Right atrium auricular region (tissue), 2 donors: ENCODE measurements around the gene UMAD1. TPM values are rescaled to one million over a fixed set of nuclear protein-coding genes. Genes with fewer than 3 reads are reported as not detected.

Experiments
- DNase-seq: peaks from one replicate; pipeline ENCODE4 v3.0.0-alpha.2; 2019; ENCODE audit warnings: low spot score
- H3K27ac ChIP-seq, 2 donors: fragments of 200-600 bp; sonication (generic); 1 replicate in 1 of 2; 2 replicates in 1 of 2; pipeline ENCODE4 v1.5.1; 2016 to 2019
- H3K27me3 ChIP-seq, 2 donors: fragments of 200-600 bp; sonication (generic); one replicate each; pipeline versions ENCODE4 v1.5.1 to v1.6.0; 2017 to 2019
- H3K36me3 ChIP-seq: fragments of 200-600 bp; sonication (generic); one replicate; pipeline ENCODE4 v1.5.1; 2016
- H3K4me1 ChIP-seq, 2 donors: fragments of 200-600 bp; sonication (generic); one replicate each; pipeline versions ENCODE4 v1.5.1 to v1.6.0; 2017 to 2019
- H3K4me3 ChIP-seq, 2 donors: fragments of 200-600 bp; sonication (generic); 1 replicate in 1 of 2; 2 replicates in 1 of 2; pipeline ENCODE4 v1.5.1; 2017 to 2019; ENCODE audit warnings: mild to moderate bottlenecking in 1 of 2, moderate library complexity in 1 of 2
- H3K9me3 ChIP-seq, 2 donors: fragments of 200-600 bp; sonication (generic); one replicate each; pipeline ENCODE4 v1.5.1; 2019
- total RNA-seq, 2 donors: library from RNA; depleted of rRNA; stranded (reverse); fragments of >200 nt; gene quantifications; one replicate each; pipeline ENCODE4 v1.1.0, GENCODE V29; 2016
- TF ChIP-seq, protein P1 (sequence below), 2 donors: fragments of 200-600 bp; sonication (generic); IDR thresholded peaks; one replicate each; pipeline ENCODE4 v1.5.1; 2019; ENCODE audit warnings: antibody characterized with exemption in 2 of 2

Gene UMAD1
- total RNA-seq, 2 donors from 2014 or later, result 9.2 to 17.7 TPM

- H3K36me3 ChIP-seq, result peaks cover 5% of the 10 kb centered on the region
- H3K9me3 ChIP-seq, result no peaks in the 10 kb centered on the region
- DNase-seq, result no peak
- no peaks in the 10 kb centered on the region for H3K27me3 ChIP-seq
- TF ChIP-seq, protein P1, sequence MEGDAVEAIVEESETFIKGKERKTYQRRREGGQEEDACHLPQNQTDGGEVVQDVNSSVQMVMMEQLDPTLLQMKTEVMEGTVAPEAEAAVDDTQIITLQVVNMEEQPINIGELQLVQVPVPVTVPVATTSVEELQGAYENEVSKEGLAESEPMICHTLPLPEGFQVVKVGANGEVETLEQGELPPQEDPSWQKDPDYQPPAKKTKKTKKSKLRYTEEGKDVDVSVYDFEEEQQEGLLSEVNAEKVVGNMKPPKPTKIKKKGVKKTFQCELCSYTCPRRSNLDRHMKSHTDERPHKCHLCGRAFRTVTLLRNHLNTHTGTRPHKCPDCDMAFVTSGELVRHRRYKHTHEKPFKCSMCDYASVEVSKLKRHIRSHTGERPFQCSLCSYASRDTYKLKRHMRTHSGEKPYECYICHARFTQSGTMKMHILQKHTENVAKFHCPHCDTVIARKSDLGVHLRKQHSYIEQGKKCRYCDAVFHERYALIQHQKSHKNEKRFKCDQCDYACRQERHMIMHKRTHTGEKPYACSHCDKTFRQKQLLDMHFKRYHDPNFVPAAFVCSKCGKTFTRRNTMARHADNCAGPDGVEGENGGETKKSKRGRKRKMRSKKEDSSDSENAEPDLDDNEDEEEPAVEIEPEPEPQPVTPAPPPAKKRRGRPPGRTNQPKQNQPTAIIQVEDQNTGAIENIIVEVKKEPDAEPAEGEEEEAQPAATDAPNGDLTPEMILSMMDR (IDR thresholded peaks at IDR 0.05), result no peak
- H3K4me3 ChIP-seq, result no peak overlapping the region
- no peaks in the 10 kb centered on the region for H3K4me1 ChIP-seq
- H3K27ac ChIP-seq, result no peak overlapping the region
Measured at GRCh38 chr7:7612519-7612918, 28.0 kb upstream of the UMAD1 start.

- H3K36me3 ChIP-seq, result no peaks in the 10 kb centered on the region
- no peak overlapping the region for H3K4me3 ChIP-seq
- no peak overlapping the region for H3K27ac ChIP-seq
- no peaks in the 10 kb centered on the region for H3K27me3 ChIP-seq
- TF ChIP-seq, protein P1 (IDR thresholded peaks at IDR 0.05), result no peak
- no peaks in the 10 kb centered on the region for H3K9me3 ChIP-seq
- no peaks in the 10 kb centered on the region for H3K4me1 ChIP-seq
- DNase-seq, result no peak
Measured at GRCh38 chr7:7613210-7613609, 27.3 kb upstream of the UMAD1 start.

DNA sequence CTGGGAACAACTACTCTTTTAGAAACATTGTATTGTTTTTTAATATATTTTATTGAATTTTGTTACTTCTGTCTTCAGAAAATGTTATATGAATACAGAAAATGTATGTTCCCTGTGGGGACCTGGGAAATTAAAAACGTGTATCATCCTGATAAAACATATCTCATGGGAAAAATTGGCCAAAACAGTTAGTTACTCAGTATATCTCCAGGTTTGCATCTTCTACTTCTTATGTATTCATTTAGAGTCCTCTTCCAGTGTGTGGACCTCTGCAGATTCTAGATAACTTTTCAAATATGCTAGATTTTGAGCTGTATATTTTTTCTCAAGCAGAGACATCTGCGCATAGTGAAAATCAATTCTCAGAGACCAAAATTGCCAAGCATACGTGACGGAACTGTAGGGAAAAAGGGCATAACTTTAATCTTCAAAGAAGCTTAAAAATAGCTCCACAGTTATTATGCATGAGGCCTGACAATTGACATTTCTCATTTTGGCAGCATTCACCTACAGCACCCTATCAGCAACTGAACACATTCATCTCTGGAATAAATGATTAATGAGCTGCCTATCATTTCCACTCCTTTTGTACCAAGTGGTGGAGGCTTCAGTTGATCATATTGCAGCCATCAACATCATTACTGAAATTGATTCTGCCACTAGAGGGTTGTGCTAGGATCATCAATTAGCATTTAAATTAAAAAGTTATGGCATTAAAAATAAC, 26.4 kb upstream of the UMAD1 start:
- DNase-seq, result no peak
- H3K4me1 ChIP-seq, result no peaks in the 10 kb centered on the region
- no peaks in the 10 kb centered on the region for H3K27me3 ChIP-seq
- no peaks in the 10 kb centered on the region for H3K36me3 ChIP-seq
- no peaks in the 10 kb centered on the region for H3K9me3 ChIP-seq
- TF ChIP-seq, protein P1 (IDR thresholded peaks at IDR 0.05), result no peak
- H3K4me3 ChIP-seq, result no peak overlapping the region
- H3K27ac ChIP-seq, result no peak overlapping the region

DNA sequence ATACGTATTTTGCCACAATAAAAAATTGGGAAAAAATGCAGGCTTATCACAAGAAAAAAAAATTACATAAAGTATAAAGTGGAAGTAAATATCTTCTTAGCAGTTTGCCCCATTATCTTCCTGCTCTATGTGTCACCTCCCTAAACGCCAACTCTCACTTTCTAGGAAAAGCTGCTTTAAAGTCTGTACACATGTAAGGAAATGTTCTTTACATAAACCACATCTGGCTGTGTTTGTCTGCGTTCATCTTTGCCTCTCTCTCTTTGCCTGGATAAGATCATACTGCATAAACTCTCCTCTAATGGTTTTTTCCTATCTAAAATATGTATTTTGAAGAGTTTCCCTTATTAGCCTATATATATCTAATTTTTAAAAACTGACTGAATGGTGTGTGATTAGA, 23.0 kb upstream of the UMAD1 start:
- no peaks in the 10 kb centered on the region for H3K27me3 ChIP-seq
- no peaks in the 10 kb centered on the region for H3K36me3 ChIP-seq
- no peak overlapping the region for H3K27ac ChIP-seq
- TF ChIP-seq, protein P1 (IDR thresholded peaks at IDR 0.05), result no peak
- DNase-seq, result no peak
- no peak overlapping the region for H3K4me3 ChIP-seq
- H3K9me3 ChIP-seq, result no peaks in the 10 kb centered on the region
- H3K4me1 ChIP-seq, result no peaks in the 10 kb centered on the region

- H3K27me3 ChIP-seq, result no peaks in the 10 kb centered on the region
- DNase-seq, result no peak
- H3K27ac ChIP-seq, result no peak overlapping the region
- no peak overlapping the region for H3K4me3 ChIP-seq
- no peaks in the 10 kb centered on the region for H3K9me3 ChIP-seq
- TF ChIP-seq, protein P1 (IDR thresholded peaks at IDR 0.05), result no peak
- no peaks in the 10 kb centered on the region for H3K36me3 ChIP-seq
- no peaks in the 10 kb centered on the region for H3K4me1 ChIP-seq
Measured at GRCh38 chr7:7618410-7618809, 22.1 kb upstream of the UMAD1 start.

- H3K27ac ChIP-seq, result no peak overlapping the region
- no peaks in the 10 kb centered on the region for H3K27me3 ChIP-seq
- TF ChIP-seq, protein P1 (IDR thresholded peaks at IDR 0.05), result no peak
- no peaks in the 10 kb centered on the region for H3K9me3 ChIP-seq
- H3K4me3 ChIP-seq, result no peak overlapping the region
- H3K4me1 ChIP-seq, result no peaks in the 10 kb centered on the region
- no peaks in the 10 kb centered on the region for H3K36me3 ChIP-seq
- no peak for DNase-seq
Measured at GRCh38 chr7:7620236-7620635, 20.3 kb upstream of the UMAD1 start.
